NCI-H2107 (cell line): ENCODE data around the gene SCML2.
"Not testable (repeated sequence)": the region's sequence is repeated elsewhere in the genome, so short reads cannot be mapped to it uniquely, and the experiment has no call there.

Source experiments
- DNase-seq: peaks from one replicate; lab custom pipeline; 2025; lab: John Stamatoyannopoulos, UW

The SCML2 gene

GRCh38 chrX:18354369-18355223 is at the start of gene SCML2:
Gene SCML2, minus strand, starts transcription at chrX:18354688. Its CDS starts 20,617 bp downstream, at chrX:18334071.
- DNase-seq = peak; percentile 12

- DNase-seq = no peak
Measured at GRCh38 chrX:18401848-18402213, 47.3 kb upstream of the SCML2 start.

- no peak for DNase-seq
Measured at GRCh38 chrX:18394477-18394876, 40.0 kb upstream of the SCML2 start.

- DNase-seq = peak; percentile 42
Measured at GRCh38 chrX:18390941-18391538, 36.6 kb upstream of the SCML2 start.

GRCh38 chrX:18389966-18390365 is 35.5 kb upstream of the SCML2 start:
- no peak for DNase-seq

- DNase-seq = peak; percentile 49
Measured at GRCh38 chrX:18377796-18378195, 23.3 kb upstream of the SCML2 start.

GRCh38 chrX:18375131-18375805 is 20.8 kb upstream of the SCML2 start:
- DNase-seq = not testable (repeated sequence)

GRCh38 chrX:18369096-18369495 is 14.6 kb upstream of the SCML2 start:
- DNase-seq = not testable (repeated sequence)

GRCh38 chrX:18368402-18368801 is 13.9 kb upstream of the SCML2 start:
- no peak for DNase-seq

GRCh38 chrX:18360867-18361266 is 6.4 kb upstream of the SCML2 start:
- no peak for DNase-seq

GRCh38 chrX:18353931-18354368 is 538 bp downstream of the SCML2 start:
- DNase-seq = no peak

GRCh38 chrX:18351784-18352183 is 2.7 kb downstream of the SCML2 start:
- DNase-seq = no peak

GRCh38 chrX:18348047-18348446 is 6.4 kb downstream of the SCML2 start:
- DNase-seq = peak; percentile 2

GRCh38 chrX:18309401-18309800 is 45.1 kb downstream of the SCML2 start:
- DNase-seq = no peak

- no peak for DNase-seq
Measured at GRCh38 chrX:18297251-18297650, 57.2 kb downstream of the SCML2 start.

GRCh38 chrX:18294893-18295292 is 59.6 kb downstream of the SCML2 start:
- DNase-seq = no peak

- no peak for DNase-seq
Measured at GRCh38 chrX:18291006-18291545, 63.4 kb downstream of the SCML2 start.

- DNase-seq = no peak
Measured at GRCh38 chrX:18290200-18290599, 64.3 kb downstream of the SCML2 start.

- no peak for DNase-seq
Measured at GRCh38 chrX:18288716-18289115, 65.8 kb downstream of the SCML2 start.

GRCh38 chrX:18286322-18286831 is 68.1 kb downstream of the SCML2 start:
- DNase-seq = no peak

GRCh38 chrX:18278449-18278848 is 76.0 kb downstream of the SCML2 start:
- no peak for DNase-seq

GRCh38 chrX:18272222-18272621 is 82.3 kb downstream of the SCML2 start:
- no peak for DNase-seq
